ENCODE results near the gene FCSK. TPM values are rescaled to one million over a fixed set of nuclear protein-coding genes. Genes with fewer than 3 reads are reported as not detected.

FCSK gene
- total RNA-seq, 1 donor from 2014 or later = 18.8 TPM

DNA sequence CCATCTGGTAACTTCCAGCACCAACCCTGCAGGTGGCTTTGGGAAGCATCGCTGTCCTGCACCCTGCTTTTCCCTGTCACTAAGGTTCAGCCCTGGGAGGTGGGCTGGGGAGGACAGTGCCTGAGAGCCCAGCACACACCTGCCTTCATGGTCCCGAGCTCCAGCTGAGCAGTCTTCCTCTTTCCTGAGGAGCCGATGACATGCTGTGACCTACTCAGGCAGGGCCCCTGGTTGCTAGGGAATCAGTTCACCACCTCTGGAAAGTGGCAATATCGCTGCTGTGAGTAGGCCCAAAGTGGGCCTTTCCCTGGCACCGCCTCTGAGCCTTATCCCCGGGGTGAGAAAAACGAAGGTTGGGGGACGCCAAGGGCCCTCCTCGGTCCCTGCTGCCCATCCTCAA, 33.4 kb upstream of the FCSK start:
- H3K4me3 Mint-ChIP-seq (ENCODE audit: low read depth) = no peak overlapping the region
- H3K27ac Mint-ChIP-seq = no peak overlapping the region

DNA sequence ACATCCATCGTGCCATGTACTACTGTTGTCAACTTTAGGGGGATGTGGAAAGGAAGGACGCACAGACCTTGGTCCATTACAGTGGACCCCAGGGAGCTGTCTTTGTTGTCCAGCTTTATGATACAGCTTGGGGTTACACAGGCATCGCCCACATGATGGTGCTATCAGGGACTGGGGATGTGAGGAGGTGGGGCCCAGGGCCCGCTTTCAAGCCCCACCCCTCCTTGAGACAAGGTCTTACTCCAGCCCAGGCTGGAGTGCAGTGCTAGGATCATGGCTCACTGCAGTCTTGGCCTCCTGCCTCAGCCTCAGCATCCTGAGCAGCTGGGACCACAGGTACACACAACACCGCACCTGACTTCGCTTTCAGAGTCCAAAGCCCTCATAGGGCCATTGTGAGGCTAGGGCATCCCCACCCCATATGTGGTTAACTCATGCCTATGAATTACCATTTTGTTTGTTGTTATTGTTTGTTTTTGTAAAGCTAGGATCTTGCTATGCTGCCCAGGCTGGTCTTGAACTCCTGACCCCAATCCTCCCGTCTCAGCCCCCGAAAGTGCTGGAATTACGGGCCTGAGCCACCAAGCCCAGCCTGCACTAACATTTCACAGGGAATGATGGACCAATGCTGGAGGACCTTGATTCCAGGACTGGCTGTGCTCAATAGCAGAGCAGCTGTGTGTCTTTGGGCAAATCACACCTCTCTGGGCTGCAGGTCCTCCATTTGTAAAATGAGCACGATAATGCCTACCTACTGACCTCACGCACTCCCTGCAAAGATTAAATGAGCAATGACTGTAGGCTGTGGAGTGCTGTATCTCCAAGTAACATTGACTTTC, 32.7 kb upstream of the FCSK start:
- Mint-ChIP-seq H3K4me3 (ENCODE audit: low read depth) (no peak overlapping the region), H3K4me1 (ENCODE audit: low read depth) (peaks cover 51% of the 10 kb centered on the region), H3K27me3 (no peaks in the 10 kb centered on the region), H3K27ac (no peak overlapping the region), H3K9me3 (ENCODE audit: low read depth) (no peaks in the 10 kb centered on the region), H3K36me3 (ENCODE audit: insufficient read depth) (peaks cover 5% of the 10 kb centered on the region)
- TF ChIP-seq, protein P1, sequence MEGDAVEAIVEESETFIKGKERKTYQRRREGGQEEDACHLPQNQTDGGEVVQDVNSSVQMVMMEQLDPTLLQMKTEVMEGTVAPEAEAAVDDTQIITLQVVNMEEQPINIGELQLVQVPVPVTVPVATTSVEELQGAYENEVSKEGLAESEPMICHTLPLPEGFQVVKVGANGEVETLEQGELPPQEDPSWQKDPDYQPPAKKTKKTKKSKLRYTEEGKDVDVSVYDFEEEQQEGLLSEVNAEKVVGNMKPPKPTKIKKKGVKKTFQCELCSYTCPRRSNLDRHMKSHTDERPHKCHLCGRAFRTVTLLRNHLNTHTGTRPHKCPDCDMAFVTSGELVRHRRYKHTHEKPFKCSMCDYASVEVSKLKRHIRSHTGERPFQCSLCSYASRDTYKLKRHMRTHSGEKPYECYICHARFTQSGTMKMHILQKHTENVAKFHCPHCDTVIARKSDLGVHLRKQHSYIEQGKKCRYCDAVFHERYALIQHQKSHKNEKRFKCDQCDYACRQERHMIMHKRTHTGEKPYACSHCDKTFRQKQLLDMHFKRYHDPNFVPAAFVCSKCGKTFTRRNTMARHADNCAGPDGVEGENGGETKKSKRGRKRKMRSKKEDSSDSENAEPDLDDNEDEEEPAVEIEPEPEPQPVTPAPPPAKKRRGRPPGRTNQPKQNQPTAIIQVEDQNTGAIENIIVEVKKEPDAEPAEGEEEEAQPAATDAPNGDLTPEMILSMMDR (IDR thresholded peaks at IDR 0.05; ENCODE audit: unreplicated experiment) = no peak
- no peak for DNase-seq (ENCODE audit: low spot score, unreplicated experiment)

More for the DNA sequence above, 33.4 kb upstream of the FCSK start:
- H3K36me3 Mint-ChIP-seq (ENCODE audit: insufficient read depth) = peaks cover 5% of the 10 kb centered on the region
- no peaks in the 10 kb centered on the region for H3K27me3 Mint-ChIP-seq
- H3K4me1 Mint-ChIP-seq (ENCODE audit: low read depth) = peaks cover 50% of the 10 kb centered on the region
- no peaks in the 10 kb centered on the region for H3K9me3 Mint-ChIP-seq (ENCODE audit: low read depth)
- no peak for DNase-seq (ENCODE audit: low spot score, unreplicated experiment)
- TF ChIP-seq, protein P1 (IDR thresholded peaks at IDR 0.05; ENCODE audit: unreplicated experiment) = no peak

DNA sequence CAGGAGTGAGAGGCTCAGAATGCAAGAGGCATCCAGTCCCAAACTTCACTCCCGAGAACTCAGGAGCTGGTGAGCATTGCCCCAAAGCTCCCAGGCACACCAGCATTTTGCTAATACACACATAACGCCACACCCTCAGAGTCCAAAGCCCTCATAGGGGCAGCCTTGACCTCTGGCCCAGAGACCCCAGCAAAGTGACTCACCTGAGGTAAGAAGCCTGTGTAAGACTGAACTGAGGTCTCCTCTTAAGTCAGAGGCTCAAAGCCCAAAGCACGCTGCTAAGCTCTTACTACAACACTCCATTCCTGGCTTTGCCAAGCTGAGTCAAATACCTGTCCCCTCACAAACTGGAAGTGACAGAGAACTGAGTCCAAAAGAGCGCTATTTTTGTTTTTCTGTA, 31.9 kb upstream of the FCSK start:
- H3K4me1 Mint-ChIP-seq (ENCODE audit: low read depth) = peaks cover 56% of the 10 kb centered on the region
- no peak overlapping the region for H3K4me3 Mint-ChIP-seq (ENCODE audit: low read depth)
- peaks cover 5% of the 10 kb centered on the region for H3K36me3 Mint-ChIP-seq (ENCODE audit: insufficient read depth)
- peak overlapping the region; percentile 88 for H3K27ac Mint-ChIP-seq
- no peaks in the 10 kb centered on the region for H3K27me3 Mint-ChIP-seq
- TF ChIP-seq, protein P1 (IDR thresholded peaks at IDR 0.05; ENCODE audit: unreplicated experiment) = no peak
- H3K9me3 Mint-ChIP-seq (ENCODE audit: low read depth) = no peaks in the 10 kb centered on the region
- no peak for DNase-seq (ENCODE audit: low spot score, unreplicated experiment)

DNA sequence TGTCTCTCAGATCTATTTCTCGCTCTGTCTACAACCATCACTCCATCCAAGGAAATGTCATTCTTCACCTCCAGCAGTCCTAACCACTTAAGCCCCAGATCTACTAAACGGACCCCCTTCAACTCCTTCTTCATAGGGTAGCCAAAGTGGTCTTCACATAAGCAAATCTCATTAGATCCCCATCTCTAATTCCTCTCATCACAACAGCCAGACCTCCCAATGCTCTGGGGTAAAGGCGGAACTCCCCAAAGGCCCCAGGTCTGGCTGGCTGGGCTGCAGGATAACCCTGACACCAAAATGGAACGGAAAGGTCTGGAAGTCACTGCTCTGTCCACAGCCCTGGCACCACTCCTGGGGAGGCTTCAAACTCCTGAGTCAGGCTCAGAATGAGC, 26.6 kb upstream of the FCSK start:
- no peaks in the 10 kb centered on the region for H3K27me3 Mint-ChIP-seq
- no peaks in the 10 kb centered on the region for H3K9me3 Mint-ChIP-seq (ENCODE audit: low read depth)
- H3K4me1 Mint-ChIP-seq (ENCODE audit: low read depth) = peaks cover 59% of the 10 kb centered on the region
- DNase-seq (ENCODE audit: low spot score, unreplicated experiment) = no peak
- peaks cover 2% of the 10 kb centered on the region for H3K36me3 Mint-ChIP-seq (ENCODE audit: insufficient read depth)
- peak overlapping the region; percentile 3 for H3K4me3 Mint-ChIP-seq (ENCODE audit: low read depth)
- TF ChIP-seq, protein P1 (IDR thresholded peaks at IDR 0.05; ENCODE audit: unreplicated experiment) = no peak
- peak overlapping the region; percentile 98 for H3K27ac Mint-ChIP-seq

DNA sequence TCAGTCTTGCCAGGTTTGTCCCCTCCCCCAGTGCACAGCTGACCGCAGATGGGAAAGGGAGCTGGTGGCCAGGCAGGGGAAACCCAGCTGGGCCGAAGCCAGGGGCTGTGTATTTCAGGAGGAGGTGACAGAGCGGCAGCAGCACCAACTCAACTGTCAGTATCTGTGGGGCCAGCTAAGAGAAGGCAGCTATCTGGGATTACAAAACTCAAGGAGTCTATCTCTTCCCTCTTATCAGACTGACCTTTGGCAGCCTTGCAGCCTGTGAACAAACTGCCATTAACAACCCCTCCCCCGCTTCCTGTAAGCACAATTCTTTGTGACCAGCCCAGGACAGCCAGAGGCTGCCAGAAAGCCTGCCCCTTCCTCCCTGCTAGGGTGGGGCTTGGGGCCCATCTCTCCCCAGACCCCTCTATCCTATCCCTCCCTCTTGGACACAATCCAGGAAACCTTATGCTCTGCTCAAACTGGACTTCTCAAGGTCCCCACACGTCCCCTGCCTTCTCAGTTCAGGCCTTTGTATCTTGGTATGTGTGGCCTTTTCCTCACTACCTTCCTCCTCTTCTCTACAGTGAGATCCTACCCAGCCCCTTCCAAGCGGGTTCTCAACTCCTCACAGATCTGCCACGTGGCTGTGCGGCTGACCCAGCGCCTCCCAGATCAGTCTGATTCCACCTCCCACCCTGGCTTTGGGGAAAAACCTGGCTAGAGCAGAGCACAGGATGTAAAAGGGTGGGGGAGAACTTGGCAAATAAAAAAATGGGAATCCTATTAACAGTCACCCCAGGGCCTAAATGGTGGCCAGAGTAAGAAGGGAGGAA, 26.0 kb upstream of the FCSK start:
- Mint-ChIP-seq H3K4me1 (ENCODE audit: low read depth) (peaks cover 61% of the 10 kb centered on the region), H3K27ac (peak overlapping the region; percentile 98), H3K4me3 (ENCODE audit: low read depth) (peak overlapping the region; percentile 32), H3K36me3 (ENCODE audit: insufficient read depth) (no peaks in the 10 kb centered on the region), H3K9me3 (ENCODE audit: low read depth) (no peaks in the 10 kb centered on the region), H3K27me3 (no peaks in the 10 kb centered on the region)
- peak; percentile 33 for DNase-seq (ENCODE audit: low spot score, unreplicated experiment)
- TF ChIP-seq, protein P1 (IDR thresholded peaks at IDR 0.05; ENCODE audit: unreplicated experiment) = no peak
